Measurements from ENCODE around the gene WARS2.

Gene WARS2

DNA sequence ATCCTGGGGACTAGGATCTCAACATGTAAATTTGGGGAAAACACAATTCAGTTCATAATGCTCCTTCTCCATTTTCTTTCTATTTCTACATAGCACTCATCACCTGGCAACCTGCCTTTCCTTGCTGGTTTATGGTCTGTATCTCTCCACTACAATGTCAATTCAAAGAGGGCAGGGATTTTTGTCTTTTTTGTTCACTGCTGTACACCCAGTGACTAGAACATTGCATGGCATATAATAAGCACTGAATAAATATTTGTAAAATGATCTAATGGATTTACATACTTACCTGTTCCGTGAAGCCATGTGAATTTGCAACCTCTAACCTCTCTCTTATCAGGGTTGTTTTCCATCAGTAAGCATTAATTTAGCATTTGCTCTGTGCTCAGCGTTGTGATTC, 124.9 kb downstream of the WARS2 start:
- DNase-seq (ENCODE audit: low read depth): no peak

DNA sequence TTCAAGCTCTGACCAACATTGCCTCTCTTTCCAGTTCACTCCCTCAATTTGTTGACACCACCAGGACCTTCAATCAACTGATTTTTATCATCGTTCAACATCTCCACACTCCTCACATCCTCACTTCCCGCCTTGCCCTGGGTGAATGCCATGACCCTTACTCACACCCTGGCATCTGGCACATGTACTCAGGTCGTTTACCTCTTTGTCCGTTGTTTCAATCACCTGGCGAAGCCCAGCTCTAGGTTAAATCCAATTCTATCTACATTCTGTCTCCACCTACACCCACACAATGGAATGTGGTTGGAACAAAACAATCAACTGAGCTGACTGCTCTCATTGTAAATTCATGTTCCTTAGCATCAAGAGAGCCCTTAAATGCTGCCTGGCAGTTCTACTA, 128.1 kb downstream of the WARS2 start:
- DNase-seq (ENCODE audit: low read depth): no peak

DNA sequence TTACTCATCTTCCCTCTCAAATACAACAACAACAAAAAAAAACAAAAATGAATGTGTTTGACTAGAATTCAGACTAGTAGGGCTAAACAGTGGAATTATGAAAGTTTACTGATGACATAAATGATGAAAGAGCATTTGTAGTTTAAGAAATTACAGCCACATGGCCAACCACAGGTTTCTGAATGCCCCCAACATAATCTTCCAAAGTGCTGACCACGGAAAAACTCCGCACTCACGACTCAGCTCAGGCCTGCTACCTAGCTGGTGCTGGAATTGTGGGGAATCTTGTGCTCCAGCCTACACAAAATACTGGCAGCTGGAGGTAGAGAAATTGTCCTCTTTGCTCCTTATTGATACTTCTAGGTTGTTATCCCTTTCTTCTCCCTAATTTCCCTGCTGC, 128.7 kb downstream of the WARS2 start:
- DNase-seq (ENCODE audit: low read depth): no peak

DNA sequence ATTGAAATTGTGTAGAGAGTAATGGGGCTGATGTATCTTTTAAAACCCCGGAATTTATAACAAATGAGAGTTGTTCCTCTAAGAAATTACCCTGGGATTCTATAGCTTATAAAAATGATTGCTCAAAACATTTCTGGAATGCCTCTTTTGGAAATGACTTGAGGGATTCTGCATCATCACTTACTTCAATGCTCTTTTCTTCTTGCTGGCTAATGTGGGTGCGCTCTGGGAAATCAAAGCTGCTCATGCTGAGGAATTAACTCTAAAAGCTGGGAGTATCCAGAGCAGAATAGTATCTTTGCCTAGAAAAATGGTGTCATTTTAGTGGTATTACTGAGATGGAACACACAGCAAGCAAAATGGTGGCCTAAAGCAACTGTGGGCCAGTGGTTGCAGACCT, 129.3 kb downstream of the WARS2 start:
- DNase-seq (ENCODE audit: low read depth): no peak

- DNase-seq (ENCODE audit: low read depth): no peak
Measured at GRCh38 chr1:119010201-119010600, 130.3 kb downstream of the WARS2 start.

- DNase-seq (ENCODE audit: low read depth): no peak
Measured at GRCh38 chr1:119009312-119009655, 131.2 kb downstream of the WARS2 start.

DNA sequence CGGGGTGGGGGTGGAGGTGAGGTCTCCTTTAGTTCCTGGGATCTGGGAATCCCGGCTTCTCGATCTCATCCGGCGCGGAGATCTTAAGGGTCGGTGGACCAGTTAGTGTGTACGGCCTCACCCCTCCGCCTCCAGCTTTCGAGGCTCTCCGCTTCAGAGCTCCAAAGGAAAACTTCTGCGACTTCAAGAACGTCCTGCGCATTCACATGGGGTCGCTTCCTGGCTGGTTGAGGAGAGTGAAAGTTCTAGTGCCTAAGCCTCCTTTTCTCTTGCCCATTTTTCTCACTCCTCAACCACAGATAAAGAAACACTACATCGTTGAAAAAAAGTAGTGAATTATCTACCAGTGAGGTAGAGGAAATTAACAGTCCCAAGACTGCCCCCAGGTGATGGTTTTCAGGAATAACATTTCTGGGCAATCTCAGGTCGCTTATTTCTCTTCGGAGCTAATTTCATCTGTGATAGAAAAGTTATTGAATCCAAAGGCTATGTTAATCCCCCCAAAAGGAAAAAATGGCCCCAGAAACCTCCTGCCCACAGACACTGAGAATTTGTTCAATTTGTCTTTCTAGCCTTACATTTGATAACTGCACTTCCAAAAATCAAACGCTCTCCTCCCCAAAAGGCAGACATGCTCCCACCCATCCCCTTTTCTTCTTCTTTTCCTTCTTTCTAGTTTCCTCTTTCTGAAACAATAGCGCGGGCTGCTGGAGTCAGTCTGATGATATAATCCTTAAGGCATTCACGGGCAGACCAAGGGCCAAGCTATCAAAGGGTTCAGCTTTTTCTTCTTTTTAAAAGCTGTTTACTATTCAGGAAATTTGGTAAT, 131.8 kb downstream of the WARS2 start:
- DNase-seq (ENCODE audit: low read depth): peak; percentile 58

DNA sequence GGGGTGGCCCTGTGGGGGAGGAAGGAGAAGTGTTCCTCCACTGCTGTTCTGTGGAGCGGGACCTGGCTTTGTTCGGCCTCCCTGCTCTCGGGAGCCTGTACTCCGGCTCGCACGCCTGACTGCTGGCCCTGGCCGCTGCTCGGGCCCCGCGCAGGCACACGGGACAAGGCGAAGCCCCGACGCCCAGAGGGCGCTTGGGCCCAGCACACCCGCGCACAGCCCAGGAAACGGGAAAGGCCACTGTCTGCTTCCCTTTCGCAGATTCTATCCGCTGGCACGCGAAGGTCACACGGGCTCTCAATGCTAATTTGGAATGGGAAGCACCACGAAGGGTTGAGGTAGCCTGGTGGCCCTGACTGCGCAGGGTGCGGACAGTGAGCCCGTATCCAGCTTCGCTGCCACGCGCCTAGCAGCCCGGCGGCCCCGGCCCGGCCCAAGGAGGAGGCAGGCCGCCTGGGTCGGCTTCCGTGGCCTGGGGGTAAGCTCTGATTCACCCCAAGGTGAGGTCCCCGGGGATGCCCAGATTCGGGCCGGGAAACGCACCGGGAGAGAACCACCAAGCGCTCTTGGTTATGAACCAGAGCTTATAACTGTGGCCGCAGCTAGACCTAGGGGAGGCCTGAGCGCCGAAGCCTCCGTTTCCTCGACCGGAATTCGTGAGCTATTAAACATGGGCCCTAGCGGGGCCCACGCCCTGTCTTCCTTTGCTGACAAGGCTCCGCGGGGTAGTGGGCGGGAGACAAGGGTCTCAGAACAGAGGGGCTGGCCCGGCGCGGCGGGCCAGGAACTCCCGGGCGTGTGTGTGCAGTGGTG, 132.6 kb downstream of the WARS2 start:
- no peak for DNase-seq (ENCODE audit: low read depth)

GRCh38 chr1:119007339-119007669, 133.1 kb downstream of the WARS2 start:
- no peak for DNase-seq (ENCODE audit: low read depth)

DNA sequence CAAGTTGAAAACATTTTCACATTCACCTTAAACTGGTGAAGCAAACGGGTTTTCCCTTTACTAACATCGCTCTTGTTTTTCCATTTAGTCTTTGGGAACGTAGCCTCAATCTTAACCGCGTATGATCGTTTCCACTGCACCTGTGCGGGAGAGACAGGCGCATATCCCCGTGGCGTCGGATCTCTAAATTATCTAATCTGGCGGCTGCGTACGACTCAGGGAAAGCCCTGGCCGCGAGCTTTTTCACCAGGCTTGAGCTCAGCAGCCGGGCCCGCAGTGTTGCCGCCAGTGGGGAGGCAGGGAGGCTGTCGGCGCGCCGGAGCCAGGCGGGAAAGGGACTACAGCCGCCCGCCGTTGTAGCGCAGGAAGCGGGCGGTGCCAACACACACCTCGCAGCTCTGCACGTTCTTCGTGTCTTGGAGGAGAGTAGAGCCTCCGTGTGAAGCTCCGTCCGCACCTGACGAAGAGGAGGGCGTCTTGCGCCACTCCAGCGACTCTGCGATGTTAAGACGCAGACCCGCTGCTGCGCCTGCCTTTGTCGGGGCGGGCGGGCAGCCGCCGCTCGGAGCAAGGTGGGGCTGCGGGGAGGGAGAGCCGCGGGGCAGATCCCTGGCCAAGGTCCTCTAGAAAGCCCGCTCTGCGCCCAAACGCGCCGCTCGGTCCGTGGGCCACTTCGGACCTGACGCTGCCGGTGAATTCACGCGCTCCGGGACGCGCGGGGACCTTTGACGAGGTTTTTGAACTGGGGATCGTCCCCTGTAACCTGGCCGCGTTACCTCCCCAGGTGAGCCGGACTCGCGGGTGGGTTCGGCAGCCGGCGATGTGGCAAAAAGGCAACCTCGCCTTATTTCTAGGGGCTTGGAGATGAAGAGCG, 133.8 kb downstream of the WARS2 start:
- DNase-seq (ENCODE audit: low read depth): no peak

- no peak for DNase-seq (ENCODE audit: low read depth)
Measured at GRCh38 chr1:119005724-119006405, 134.6 kb downstream of the WARS2 start.

- DNase-seq (ENCODE audit: low read depth): no peak
Measured at GRCh38 chr1:119004781-119005180, 135.7 kb downstream of the WARS2 start.

GRCh38 chr1:119004129-119004527, 136.3 kb downstream of the WARS2 start:
- no peak for DNase-seq (ENCODE audit: low read depth)

DNA sequence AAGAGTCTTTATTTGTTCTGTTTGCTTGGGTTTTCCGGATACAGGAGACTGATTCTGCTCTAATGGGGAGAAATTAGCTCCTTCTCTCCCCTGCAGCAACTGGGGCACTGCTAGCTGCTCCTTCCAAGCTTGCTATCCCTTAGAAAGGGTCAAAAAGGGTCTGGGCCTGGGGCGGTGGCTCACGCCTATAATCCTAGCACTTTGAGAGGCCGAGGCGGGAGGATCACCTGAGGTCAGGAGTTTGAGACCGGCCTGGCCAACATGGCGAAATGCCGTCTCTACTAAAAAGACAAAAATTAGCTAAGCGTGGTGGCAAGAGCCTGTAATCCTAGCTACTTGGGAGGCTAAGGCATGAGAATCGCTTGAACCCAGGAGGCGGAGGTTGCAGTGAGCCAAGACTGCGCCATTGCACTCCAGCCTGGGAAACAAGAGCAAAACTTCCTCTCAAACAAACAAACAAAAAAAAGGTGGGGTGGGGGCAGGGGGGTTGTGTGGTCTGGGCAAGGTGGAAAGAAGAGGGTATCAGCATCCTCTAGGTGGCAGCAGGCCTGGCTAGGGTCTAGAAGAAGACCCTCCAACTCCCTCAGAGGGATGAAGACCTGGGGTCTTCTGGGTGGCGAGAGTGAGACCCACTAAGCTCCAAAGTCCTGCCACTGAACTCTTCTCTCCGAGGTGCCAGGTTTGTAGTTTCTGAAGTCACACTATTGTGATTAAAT, 136.9 kb downstream of the WARS2 start:
- DNase-seq (ENCODE audit: low read depth): no peak

DNA sequence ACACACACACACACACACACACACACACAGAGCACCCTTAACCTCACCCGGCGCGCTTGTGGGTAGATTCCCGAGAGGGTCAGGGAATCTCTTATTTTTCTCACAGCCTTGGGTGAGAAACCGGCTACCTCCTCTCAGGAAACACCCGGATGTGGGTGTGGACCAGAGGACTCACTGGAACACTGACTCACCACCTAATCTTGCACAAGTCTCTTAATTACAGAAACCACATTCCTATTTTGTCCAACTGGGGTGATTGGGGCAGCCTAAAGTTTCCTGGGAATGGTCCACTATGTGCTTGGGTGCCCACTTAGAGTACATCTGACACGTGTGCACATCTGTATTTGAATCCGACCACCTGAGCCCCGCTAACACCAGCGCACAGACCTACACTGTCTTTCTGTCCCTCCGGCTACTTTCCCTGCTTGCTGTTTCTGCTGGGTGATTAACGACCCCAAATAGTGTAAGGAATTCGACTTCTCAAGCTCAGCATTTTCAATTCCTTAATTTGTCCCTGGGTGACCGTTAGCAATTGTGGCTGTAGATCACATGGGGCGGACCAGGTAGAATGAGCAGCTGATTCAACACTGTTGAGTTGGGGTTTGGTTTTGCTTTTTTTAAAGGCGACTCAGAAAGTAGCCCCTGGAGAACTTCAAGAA, 138.3 kb downstream of the WARS2 start:
- DNase-seq (ENCODE audit: low read depth): peak; percentile 72

DNA sequence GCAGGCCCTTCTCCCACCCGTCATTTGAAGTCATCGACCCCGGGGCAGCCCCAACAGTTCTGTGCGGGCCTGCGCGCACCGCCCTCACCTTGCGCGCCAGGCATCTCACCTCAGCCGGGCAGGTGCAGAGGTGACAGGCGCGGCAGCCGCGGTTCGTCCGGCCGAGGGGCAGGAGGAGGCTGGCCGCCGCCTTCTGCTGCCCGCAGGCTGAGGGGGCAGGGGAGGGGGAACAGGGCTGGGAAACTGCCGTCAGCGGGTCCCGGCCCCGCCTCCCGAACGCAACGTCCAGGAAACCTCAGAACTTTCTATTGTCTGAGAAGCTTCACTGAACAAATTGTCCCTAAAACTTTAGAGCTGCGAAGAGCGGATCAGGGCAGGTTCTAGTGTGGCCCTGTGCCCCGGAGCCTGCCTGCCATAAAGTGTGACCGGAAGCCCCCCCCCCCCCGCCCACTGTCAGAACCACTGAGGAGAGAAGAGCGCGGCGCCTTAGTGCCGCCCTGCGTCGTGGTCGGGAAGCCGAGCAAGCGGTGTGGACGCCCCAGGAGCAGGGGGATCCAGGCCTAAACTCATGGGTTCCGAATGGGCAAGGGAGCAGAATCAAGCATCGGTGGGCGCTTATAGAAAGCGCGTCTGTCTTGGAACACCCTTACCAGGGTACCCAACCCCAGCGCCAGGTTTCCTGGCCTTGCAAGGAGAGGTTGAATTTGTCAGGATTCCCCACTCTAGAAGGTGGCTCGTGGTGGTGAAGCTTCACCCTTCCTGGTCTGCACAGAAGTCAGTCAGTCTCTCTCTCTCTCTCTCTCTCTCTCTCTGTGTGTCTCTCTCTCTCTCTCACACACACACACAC, 139.0 kb downstream of the WARS2 start:
- no peak for DNase-seq (ENCODE audit: low read depth)

GRCh38 chr1:119000371-119001180, 139.9 kb downstream of the WARS2 start:
- DNase-seq (ENCODE audit: low read depth): no peak

DNA sequence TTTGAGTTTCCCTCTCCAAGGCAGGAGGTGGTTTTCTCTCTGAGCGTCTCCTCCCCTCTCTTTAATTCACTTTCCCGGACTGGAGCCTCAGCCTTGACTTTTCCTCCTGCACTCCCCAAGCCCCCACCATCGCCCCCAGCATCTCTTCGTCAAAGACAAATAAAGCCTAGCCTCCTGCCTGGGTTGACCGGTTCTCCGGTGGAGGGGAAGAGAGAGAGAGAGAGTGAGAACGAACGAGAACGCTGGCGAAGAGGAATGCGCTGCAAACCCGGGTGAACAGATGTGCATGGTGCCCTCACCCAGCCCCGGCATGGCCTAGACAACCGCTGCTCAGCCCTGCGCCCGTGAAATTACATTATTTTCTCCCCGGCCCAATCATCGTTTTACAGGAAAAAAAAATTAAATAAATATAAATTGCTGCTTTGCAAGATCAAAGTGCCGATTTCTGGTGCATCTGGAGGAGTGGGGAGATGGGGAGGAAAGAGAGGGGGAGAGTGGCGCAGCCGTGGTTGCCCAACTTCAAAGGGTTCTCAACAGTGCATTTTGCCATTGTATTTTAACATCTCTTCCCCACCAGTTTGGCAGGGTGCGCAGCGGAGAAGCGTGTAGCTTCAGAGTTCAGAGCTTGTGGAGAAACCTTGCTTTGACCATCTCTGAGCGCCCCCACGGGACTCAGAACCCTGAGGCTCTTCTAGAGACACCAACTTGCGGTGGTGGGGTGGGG, 140.9 kb downstream of the WARS2 start:
- DNase-seq (ENCODE audit: low read depth): no peak
